Endothelial cell (in vitro differentiated cells): ENCODE measurements around the gene TRIO. TPM values are rescaled to one million over a fixed set of nuclear protein-coding genes. Genes with fewer than 3 reads are reported as not detected.
A peak's percentile ranks its signal among the peaks of the same experiment; 100 is the strongest.
"Not testable (repeated sequence)": the region's sequence is repeated elsewhere in the genome, so short reads cannot be mapped to it uniquely, and the experiment has no call there.

Source experiments
- DNase-seq: peaks from one replicate; pipeline ENCODE4 v3.0.0; 2021; ENCODE audit warnings: low spot score
- H3K27ac Mint-ChIP-seq: one replicate; pipeline ENCODE4 v1.8.0; 2021; ENCODE audit warnings: mixed read lengths, inconsistent platforms; ENCODE audit not compliant: unreplicated experiment
- H3K27me3 Mint-ChIP-seq: one replicate; pipeline ENCODE4 v1.8.0; 2021; ENCODE audit warnings: mild to moderate bottlenecking, moderate library complexity, mixed read lengths, inconsistent platforms; ENCODE audit not compliant: unreplicated experiment
- H3K36me3 Mint-ChIP-seq: one replicate; pipeline ENCODE4 v1.8.0; 2021; ENCODE audit warnings: mild to moderate bottlenecking, low read depth, mixed read lengths, inconsistent platforms; ENCODE audit not compliant: unreplicated experiment
- H3K4me1 Mint-ChIP-seq: one replicate; pipeline ENCODE4 v1.8.0; 2021; ENCODE audit warnings: mild to moderate bottlenecking, mixed read lengths, inconsistent platforms; ENCODE audit not compliant: unreplicated experiment
- H3K4me3 Mint-ChIP-seq: one replicate; pipeline ENCODE4 v1.8.0; 2021; ENCODE audit warnings: mild to moderate bottlenecking, mixed read lengths, inconsistent platforms; ENCODE audit not compliant: unreplicated experiment
- H3K9me3 Mint-ChIP-seq: one replicate; pipeline ENCODE4 v1.8.0; 2021; ENCODE audit warnings: mixed read lengths, inconsistent platforms; ENCODE audit not compliant: unreplicated experiment
- CTCF ChIP-seq: fragments of 200-600 bp; sonication (generic); IDR thresholded peaks from one replicate; pipeline ENCODE4 v1.5.0; 2021; ENCODE audit warnings: antibody characterized with exemption; ENCODE audit not compliant: unreplicated experiment
- total RNA-seq: library from RNA; stranded (reverse); fragmentation: NEBNext Ultra II Directional; extraction: Animal tissue kit (Norgen Biotek cat#: 25700); gene quantifications from one replicate; pipeline ENCODE4 v1.2.1, GENCODE V29; 2021; ENCODE audit not compliant: unreplicated experiment

Gene TRIO
- total RNA-seq, 1 donor from 2014 or later = 229 TPM

- Mint-ChIP-seq H3K4me1 (peaks cover 54% of the 10 kb centered on the region), H3K36me3 (no peaks in the 10 kb centered on the region), H3K9me3 (no peaks in the 10 kb centered on the region), H3K27ac (peak overlapping the region; percentile 90), H3K27me3 (peaks cover 8% of the 10 kb centered on the region), H3K4me3 (no peak overlapping the region)
- no peak for TF ChIP-seq CTCF
- DNase-seq = no peak
Measured at GRCh38 chr5:14204011-14204670, 61.0 kb downstream of the TRIO start.

- DNase-seq = no peak
- H3K27ac Mint-ChIP-seq = peak overlapping the region; percentile 90
Measured at GRCh38 chr5:14204785-14205321, 61.7 kb downstream of the TRIO start.

GRCh38 chr5:14206028-14206725 is 63.0 kb downstream of the TRIO start:
- no peak for DNase-seq

More at GRCh38 chr5:14204785-14205321, 61.7 kb downstream of the TRIO start:
- Mint-ChIP-seq H3K27me3 (peaks cover 5% of the 10 kb centered on the region), H3K36me3 (no peaks in the 10 kb centered on the region), H3K4me3 (no peak overlapping the region), H3K9me3 (no peaks in the 10 kb centered on the region), H3K4me1 (peaks cover 59% of the 10 kb centered on the region)
- TF ChIP-seq CTCF = no peak

GRCh38 chr5:14207428-14207827 is 64.3 kb downstream of the TRIO start:
- H3K27ac Mint-ChIP-seq, H3K4me3 Mint-ChIP-seq, DNase-seq, H3K36me3 Mint-ChIP-seq, H3K9me3 Mint-ChIP-seq, H3K27me3 Mint-ChIP-seq: not testable (repeated sequence)
- H3K4me1 Mint-ChIP-seq = peaks cover 56% of the 10 kb centered on the region

More at GRCh38 chr5:14206028-14206725, 63.0 kb downstream of the TRIO start:
- Mint-ChIP-seq H3K27ac (peak overlapping the region; percentile 28), H3K36me3 (no peaks in the 10 kb centered on the region), H3K4me1 (peaks cover 63% of the 10 kb centered on the region), H3K27me3 (peaks cover 5% of the 10 kb centered on the region), H3K9me3 (no peaks in the 10 kb centered on the region), H3K4me3 (no peak overlapping the region)
- no peak for TF ChIP-seq CTCF

GRCh38 chr5:14208071-14209021 is 65.2 kb downstream of the TRIO start:
- no peak for TF ChIP-seq CTCF
- no peak for DNase-seq
- Mint-ChIP-seq H3K27ac (no peak overlapping the region), H3K36me3 (no peaks in the 10 kb centered on the region), H3K4me3 (no peak overlapping the region), H3K4me1 (peaks cover 52% of the 10 kb centered on the region), H3K9me3 (no peaks in the 10 kb centered on the region), H3K27me3 (peaks cover 5% of the 10 kb centered on the region)
